Pons (tissue), 1 donor: ENCODE data around the gene C4orf54.

Experiments
- DNase-seq: peaks from one replicate; pipeline ENCODE4 v3.0.0-alpha.2; 2016; ENCODE audit warnings: low spot score

C4orf54 gene

DNA sequence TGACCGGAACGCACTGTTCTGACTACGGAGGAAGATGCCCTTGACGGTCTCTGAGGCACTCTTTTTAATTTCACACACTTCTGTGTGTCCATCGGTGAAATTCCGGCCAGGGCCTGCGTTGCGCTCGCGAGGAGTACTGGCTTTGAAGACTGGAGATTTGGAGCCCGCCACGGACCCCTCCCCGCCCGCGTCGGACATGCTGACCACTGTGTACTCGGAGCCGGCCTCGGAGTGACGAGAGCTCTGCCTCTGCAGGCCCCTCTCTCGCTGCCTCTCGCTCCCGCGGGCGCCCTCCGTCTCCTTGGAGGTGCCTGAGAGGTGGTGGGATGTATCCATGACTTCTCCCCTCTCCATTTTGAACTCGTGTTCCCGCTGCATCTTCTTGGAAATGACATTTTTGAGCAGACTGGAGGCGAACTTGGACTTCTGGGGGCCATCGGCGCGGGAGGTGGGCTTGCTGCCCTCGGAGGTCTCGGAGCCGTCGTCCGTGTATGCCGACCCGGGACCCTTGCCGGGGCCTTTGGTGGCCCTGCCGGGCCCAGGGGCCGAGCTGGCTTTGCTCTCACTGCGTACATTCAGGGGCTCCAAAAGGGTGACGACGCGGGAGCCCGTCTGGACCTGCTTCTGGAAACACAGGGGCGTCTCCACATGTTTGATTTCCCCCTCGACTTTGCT is 5.7 kb downstream of the C4orf54 start:
- DNase-seq: no peak

DNA sequence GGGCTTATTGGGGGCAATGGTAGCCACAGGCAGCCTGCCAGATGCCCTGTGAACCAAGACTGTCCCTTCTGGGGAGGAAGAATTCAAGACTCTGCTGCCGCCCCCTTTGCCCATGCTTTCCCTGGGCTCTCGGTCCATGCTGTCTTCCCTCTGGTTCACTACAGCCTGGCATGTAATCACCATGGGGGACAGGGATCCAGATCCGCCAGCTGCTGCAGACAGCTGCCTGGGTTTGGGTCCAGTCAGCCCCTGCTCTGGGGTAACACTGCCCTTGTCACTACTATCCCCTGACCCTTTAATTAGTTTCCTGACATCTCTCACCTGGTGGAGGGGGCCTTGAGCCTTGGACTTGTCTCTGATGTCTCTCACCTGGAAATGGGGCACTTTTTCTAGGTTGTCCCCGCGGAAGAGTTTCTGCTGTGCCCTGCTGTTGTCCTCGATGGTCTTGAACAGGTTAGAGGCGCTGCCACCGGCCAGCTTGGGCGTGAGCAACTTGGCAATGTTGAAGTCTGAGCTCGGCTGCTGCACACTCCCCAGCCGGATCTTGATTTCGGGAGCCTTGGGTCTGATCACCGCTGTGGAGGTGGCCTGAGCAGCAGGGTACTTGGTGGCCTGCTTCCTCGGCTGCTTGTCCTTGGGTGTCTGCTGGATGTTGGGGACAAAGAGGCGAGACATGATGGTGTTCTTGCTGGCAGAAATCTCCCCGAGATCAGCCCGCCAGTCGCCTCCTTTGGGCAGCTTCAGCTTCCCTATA is 6.4 kb downstream of the C4orf54 start:
- no peak for DNase-seq

DNA sequence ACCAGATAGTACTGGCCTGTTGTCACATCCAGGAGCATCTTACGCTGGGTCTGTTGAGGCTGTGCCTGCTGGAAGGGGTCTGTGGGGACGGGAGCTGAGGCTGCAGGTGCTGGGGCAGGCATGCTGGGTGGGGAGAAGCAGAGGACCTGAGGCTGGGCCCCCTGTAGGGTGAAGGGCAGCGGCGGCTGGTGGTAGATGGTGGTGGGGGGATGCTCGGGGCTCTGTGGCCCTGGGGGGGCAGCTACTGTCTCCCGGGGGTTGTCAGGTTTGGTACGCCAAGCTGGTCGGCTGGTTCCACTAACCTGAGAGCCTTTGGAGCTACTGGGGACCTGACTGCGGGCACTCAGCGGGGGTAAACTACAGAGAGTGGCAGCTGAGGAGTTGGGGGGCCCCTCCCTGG is 7.8 kb downstream of the C4orf54 start:
- no peak for DNase-seq

DNA sequence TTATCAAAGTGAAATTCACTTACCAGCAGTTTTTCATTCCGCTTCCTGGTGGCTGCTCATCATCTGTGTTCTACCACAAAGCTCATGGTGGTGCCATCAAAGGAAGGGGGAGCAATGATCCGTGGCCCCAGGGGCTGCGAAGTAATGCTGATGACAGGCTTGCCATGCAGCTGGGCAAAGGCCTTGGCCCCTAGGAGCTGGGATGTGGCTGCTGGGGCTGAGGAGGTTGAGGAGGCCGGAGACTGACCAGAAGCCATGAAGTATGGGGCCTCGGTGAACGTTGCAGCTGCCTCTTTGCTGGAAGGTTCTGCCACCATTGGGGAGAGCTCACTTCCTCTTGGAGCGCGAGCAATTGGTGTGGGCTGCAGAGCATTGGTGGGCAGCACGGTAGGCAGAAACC is 8.4 kb downstream of the C4orf54 start:
- DNase-seq: no peak

DNA sequence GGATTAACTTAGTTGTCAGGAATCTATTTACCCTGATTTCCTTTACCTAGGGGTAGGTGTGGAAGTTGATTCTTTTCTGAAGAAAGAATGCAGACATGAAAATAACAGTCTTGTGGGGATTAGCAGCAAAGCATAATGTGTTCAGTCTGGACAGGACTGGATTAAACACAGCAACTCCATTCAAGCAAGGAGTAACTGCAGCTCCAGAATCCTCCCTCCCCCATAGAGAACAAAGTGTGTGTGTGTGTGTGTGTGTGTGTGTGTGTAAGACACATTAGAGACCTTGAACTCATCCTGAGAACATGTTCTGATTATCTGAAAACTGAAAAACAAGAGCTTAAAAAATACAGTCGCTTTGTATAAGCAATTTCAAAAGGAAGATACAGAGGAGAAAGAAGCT is 9.3 kb downstream of the C4orf54 start:
- DNase-seq: no peak

DNA sequence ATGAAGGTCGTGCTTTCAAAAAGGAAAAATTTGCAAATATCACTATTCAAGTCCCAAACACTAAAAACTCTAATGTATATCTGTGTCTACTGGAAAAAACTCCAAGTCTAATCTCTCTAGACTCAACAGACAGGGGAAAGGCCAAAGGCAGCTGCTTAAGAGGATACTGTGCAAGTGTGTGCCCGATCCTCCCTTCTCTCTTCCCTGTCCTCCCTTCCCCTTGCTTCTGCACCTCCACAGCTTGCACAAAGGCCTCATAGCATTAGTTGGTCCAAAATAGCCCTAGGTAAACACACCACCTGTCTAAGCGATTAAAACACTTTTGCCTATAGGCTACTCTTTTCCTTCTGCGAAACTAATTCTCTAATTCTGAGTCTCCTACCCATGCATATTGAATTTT is 10.6 kb downstream of the C4orf54 start:
- DNase-seq: no peak

DNA sequence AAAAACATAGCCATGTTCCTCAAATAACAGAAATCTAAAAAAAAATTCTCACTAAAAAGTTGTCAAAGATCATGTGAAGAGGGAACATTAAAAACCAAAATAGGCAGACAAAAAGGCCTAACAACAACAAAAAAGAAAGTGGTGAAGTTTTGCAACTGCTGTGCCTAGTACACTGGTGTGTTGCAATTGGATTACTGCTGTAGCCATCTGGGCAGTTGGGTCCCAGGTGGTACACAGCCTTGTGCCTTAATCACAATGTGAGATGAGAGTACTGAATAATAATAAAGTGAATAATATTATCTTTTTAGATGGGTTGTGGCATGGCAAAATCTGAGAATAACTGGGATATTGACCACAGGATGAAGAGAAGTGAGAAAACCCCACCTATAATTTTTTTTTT is 12.0 kb downstream of the C4orf54 start:
- DNase-seq: no peak

DNA sequence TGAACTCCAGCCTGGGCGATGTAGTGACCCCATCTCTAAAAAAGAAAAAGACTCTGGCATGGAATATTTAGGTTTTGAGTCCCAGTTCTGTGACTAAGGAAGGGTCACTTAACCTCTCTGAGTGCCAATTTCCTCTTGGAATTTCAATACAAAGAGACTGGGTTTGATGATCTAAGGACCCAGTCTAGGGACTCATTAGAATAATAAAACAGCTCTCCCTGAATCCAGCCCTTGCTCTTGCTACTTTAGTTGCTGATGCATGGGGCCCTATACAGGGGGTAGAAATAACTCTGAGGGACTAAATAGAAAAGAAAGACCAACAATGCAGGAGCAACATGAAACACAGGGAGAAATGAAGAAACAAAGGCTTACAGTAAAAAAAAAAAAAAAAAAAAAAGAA is 12.6 kb downstream of the C4orf54 start:
- DNase-seq: no peak

DNA sequence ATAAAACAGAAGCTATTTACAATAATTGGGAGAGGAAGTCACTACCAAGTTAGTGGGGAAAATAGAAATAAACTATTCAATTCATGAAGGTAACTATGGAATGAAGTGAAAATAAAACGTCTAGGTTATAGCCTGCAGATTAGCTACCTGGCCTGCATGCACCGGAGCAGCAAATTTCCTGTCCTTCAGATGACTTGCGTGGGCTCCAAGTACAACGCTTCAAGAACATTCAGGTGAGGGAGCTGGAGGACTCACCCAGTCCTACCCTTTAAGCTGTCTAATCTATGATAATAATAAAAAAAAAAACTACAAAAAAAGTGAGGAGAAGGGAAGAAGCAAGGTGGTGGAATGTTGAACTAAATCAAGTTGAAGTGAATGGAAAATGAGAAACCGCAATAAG is 13.2 kb downstream of the C4orf54 start:
- no peak for DNase-seq

DNA sequence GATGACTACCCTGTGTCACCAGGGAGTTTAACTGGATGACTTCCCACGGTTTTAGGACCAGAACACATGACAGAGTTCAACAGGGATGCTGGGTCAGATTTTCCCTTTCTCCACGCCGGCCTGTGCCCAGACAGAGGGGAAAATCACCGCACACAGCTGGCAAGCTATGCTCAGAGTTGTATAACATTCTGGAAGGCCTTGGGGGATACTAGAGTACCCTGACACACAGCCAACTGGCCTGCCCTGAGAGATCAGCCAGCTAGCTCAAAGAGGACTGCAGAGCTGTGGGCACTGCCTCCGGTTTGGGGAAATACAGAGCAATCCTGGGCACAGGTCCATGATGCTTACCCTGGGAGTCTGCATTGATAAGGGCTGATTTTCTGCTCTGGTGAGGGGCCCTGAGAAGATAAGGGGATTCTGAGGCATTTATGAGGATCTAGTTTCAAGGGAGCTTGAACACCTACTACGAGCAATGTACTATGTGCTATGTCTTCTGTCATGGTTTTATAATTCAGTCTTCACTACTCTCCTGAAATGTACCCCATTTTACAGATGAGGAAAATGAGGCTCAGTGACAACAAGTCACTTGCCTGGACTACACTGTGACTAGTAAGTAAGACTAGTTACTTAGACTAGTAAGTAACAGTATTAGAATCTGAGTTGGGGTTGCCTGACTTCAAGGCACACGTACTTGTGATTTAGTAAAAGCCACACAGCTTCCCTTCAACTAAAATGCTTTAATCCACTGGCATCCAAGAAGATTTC is 14.7 kb downstream of the C4orf54 start:
- DNase-seq: peak; percentile 7

DNA sequence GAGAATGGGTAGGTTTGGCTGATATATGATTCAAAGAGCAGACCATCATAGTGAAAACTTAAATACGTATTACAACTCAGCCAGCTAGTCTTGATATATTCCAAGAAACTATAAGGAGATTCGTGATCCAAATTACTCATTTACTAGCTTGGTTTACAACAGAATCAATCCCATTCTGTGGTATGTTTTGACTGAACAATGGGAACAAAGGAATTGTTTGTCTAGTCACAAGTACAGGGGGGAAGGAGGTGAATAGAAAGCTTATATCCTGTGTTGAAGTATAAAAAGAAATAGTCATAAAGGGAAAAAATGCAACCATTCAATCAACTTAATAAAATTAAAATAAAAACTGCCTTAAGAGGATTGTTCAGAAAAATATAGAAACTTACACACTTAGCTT is 17.0 kb downstream of the C4orf54 start:
- DNase-seq: peak; percentile 62

DNA sequence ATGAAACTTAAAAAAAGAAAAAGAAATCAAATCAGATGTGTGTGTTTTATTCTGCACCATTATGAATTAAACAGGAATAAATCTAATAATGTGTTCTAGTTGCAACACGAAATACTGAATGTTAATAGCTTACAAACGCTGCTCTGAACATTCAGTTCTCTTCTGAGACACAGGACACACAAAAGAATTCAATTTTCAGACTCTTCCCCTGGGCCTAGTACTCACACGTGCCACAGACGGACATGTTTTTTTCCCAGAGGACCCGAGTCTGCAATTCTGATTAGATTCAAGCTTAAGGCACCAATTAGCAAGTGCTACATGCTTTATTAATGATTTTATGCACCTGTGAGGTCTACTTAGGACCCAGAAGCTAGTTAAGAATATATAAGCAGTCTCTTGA is 20.5 kb downstream of the C4orf54 start:
- no peak for DNase-seq

DNA sequence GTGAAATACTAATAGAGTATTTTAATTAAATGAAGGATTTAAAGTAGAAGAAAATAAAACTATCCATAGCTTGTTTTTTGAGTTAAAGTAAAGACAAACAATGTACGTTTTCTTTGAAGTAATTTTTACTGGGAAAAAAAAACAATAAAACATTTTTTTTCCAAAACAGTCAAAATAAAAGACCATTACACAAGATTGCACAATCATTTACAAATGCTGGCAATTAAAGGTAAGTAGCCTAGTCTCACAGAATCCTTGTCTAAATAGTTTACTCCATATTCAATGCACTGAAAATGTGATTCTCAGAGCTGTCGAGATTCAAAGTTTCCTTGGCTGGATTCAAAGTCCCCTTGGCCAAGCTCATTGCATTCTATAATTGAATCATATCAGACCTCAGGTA is 21.2 kb downstream of the C4orf54 start:
- DNase-seq: no peak

DNA sequence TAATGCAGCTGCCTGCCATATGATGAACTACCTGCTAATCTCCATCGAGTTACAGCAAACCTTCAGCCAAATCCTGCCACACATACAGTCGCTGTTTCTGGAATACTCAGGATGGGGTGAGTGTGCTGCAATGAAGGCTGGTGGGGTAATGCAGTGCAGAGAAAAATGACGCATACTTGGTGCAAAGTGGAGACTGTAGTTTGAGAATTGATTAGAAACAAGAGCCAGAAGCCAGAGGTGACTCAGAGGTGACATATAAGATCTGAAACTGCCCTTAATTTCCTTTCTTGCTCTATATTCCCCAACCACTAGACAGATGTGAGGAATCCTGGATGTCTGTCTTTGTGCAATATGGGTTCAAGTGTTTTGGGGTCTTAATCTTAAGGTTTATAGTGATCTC is 22.0 kb downstream of the C4orf54 start:
- DNase-seq: no peak

DNA sequence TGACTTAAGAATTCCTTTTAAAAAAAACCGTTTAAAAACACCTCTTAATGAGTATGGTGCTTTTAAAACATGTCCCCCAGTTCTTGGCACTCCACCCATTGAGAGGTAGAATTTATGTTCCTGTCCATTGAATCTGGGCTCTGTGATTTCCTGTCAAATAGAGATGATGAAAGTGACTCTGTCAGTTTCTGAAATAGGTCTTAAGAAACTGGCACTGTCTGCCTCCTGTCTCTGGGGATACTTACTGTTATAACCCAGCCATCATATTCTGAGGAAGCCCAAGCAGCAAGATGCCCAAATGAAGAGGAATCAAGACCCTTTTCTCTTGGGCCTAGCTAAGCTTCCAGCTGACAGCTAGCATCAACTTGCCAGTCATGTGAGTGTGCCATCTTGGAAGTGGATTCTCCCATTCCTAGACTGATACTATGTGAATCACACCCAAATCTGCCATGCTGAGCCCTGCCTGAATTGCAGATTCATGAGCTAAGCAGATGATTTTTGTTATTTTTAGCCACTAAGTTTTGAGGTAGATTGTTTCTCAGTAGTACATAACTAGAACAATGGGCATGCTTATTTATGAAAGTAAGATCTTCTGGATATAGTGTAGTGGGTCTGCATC is 22.8 kb downstream of the C4orf54 start:
- no peak for DNase-seq

DNA sequence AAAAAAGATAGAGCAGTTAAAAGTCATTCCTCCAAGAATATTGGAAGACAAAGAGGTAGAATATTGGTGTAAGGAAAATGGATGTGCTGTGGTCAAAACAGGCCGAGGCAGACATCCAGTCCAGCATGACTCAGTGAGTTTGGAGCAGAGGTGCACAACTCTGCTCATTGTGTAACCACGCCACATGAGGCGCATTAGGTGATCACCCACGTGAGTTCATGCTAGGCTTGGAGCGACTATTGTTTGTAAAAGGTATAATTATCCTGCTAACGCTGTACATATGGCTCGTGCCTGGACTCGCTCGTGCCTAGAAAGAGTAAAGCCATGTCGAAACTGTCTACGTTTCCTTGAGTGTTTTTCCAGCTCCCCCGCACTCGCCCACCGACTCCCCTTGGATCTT is 23.9 kb downstream of the C4orf54 start:
- DNase-seq: no peak

DNA sequence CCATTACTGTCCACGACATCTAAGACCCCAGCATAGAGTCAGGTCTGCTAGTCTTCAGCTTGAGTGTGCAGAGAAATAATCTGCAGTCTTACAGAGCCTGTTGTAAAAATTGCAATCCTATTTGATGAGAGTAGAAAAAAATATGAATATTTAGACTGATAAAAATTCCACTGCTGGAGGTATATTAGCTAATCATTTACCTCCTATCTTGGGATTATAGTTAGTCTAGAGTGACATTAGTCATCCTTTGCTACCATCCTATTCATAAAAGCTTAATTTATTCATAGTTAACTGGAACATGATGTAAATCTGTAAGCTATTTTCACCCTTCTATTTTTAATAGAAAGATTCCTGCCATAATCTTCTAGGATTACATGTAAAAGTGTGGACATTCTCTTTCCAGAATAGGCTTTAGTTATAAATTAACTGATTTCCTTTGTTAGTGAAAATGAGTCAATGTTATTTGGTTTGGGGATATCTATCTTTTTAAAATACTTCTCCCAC is 26.7 kb downstream of the C4orf54 start:
- DNase-seq: no peak

DNA sequence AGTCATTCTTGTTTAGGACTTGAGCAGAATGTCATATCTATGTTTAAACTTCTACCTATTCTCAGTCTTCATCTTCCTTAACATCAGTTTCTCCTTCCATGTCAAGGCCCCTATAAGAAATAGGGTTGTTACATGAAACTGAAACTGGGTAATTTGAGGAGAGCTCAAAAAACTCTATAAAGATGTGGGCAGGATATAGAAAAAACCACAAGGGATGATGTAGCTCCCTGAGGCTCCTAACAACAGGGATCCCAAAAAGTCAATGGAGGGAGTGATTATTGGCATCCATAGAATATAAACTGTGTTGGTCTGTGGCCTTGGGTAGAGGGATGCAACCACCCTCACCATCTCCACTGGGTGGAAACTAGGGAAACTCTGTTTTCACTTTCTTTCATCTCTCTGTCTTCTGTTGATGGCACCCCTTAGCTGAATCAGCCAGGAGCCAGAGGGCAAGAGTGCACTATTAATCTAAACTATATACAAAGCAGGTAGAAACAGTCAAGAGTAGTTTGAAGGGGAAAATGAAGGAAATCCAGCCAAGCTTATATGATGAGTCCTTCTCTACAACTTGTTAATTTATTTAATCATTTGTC is 27.6 kb downstream of the C4orf54 start:
- DNase-seq: no peak

DNA sequence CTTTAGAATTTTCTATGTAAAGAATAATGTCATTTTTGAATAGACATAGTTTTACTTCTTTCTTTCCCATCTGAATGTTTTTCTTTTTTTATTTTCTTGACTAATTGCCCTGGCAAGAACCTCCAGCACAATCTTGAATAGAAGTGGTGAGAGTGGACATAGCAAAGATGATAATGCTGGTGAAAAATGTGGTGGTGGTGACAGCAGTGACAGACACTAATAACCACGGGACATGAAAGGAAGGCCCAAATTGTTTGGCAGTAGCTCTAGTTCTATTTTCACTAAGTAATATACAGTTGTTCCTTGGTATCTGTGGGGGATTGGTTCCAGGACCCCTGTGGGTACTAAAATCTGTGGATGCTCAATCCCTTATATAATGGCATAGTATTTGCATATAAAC is 29.6 kb downstream of the C4orf54 start:
- DNase-seq: no peak

DNA sequence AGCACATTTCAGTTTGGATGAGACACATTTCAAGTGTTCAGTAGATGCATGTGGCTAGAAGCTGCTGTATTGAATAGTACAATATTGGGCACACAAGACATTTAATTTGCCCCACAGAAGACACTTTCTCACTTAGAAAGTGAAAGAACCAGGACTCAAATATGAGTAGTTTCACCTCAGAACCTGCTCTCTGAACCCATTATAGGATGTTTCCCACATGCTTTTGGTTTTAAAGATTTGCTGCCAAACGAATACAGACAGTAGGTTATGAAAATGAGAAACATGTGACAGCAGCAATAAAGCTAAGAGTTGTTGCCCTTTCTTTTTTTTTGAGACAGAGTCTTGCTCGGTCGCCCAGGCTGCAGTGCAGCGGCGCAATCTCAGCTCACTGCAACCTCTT is 32.3 kb downstream of the C4orf54 start:
- no peak for DNase-seq

DNA sequence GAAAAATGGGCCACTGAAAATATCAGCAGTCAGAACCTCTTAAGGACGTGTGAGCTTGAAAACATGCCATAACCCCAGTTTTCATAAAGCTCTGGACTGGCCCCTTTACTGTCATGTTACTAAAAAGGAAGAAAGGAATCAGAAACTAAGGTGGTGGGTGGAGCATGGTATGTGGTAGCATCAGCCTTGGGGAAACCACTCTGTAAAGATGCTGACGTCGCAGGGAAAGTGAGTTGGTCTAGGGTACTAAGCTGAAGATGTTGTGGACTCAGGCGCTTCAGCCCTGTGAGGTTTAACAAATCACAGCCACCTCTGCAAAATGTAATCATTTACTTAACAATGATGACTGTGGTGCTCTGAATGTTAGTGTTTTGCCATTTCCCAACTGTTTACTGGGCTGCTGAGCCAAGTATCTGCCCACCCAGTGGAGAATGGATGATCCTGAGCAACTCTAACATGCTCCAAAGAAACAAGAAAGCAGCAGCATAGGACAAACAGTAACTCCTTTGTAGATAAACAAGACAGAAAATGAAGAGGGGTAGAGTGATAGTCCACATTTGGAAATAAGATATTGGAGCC is 33.4 kb downstream of the C4orf54 start:
- no peak for DNase-seq

DNA sequence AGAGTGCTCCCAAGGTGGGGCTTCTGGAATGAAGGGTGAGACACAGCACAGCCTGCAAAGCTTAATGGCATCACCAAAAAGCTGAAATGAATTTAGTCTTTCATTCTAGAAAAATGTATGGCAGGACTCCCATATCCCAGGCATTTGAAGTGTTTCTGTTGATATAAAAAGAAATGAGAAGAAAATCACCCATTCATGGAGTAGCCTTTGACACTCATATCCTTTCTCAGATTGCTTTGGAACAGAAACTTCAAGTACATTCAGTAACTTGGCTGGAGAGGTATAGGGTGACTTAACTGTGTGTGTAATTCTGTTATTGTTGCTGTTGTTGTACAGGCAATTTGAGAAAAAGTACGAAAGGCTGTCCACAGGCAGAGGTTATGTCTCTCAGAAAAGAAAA is 35.3 kb downstream of the C4orf54 start:
- DNase-seq: no peak
